K562 (cell line): ENCODE results near the gene KLK7. TPM values are rescaled to one million over a fixed set of nuclear protein-coding genes. Genes with fewer than 3 reads are reported as not detected.

Experiments
- ATAC-seq: fragments of 200-7000 bp; cut with Tn5 transposase; 3 replicates; pipeline ENCODE4 v1.9.1; 2020; ENCODE audit warnings: moderate library complexity
- BruUV-seq: library from RNA; stranded (reverse); fragments of 400-500 nt; replicated peaks from 2 replicates; lab custom pipeline; 2021; lab: Mats Ljungman, UMichigan
- CTCF ChIA-PET: fragments of 300-600 bp; formaldehyde crosslinking; extraction: SDS; loops from one replicate; lab custom pipeline; 2021; ENCODE audit warnings: low intra/inter-chr PET ratio; lab: Yijun Ruan, JAX
- POLR2A ChIA-PET: fragments of 300-600, 350-650 bp; sonication (Branson Sonifier 250); formaldehyde crosslinking; extraction: SDS; loops from one replicate; lab custom pipeline; 2021; ENCODE audit warnings: antibody characterized with exemption, inconsistent platforms; lab: Yijun Ruan, JAX
- DNase-seq, 4 experiments: peaks; one replicate each; pipeline versions ENCODE4 v3.0.0 to v3.0.0-alpha.2; 2011 to 2018; ENCODE audit warnings: low spot score in 3 of 4, mixed read lengths in 3 of 4; ENCODE audit errors: extremely low read depth in 1 of 4
- FAIRE-seq: peaks from 2 replicates; lab custom pipeline; 2011; peaks lifted over from hg19 to GRCh38; lab: Jason Lieb, UNC
- H2AFZ ChIP-seq: 2 replicates; pipeline ENCODE4 v1.6.0; 2011; ENCODE audit warnings: low read depth, low read length, control low read depth, inconsistent platforms
- H3K27ac ChIP-seq: fragments of 200-600 bp; 3 replicates; pipeline ENCODE4 v1.8.0; 2011; ENCODE audit warnings: low read depth, mild to moderate bottlenecking, control low read depth, inconsistent platforms, low read length, moderate library complexity, mixed read lengths; ENCODE audit errors: extremely low read depth
- H3K27me3 ChIP-seq, 2 experiments: fragments of 300-600 bp in 1 of 2; 2 replicates in 1 of 2; 3 replicates in 1 of 2; pipeline versions ENCODE4 v1.6.0 to v1.8.0; 2011; ENCODE audit warnings: inconsistent platforms in 2 of 2, low read length in 2 of 2, mild to moderate bottlenecking in 1 of 2, mixed read lengths in 1 of 2, moderate library complexity in 1 of 2; ENCODE audit not compliant: control insufficient read depth in 2 of 2, insufficient read depth in 2 of 2
- H3K36me3 ChIP-seq: fragments of 300-600 bp; 3 replicates; pipeline ENCODE4 v1.8.0; 2011; ENCODE audit warnings: mild to moderate bottlenecking, low read length, inconsistent platforms; ENCODE audit not compliant: control insufficient read depth, insufficient read depth
- H3K4me1 ChIP-seq, 2 experiments: fragments of 200-600 bp in 1 of 2; replicated peaks in 1 of 2; 2 replicates in 1 of 2; 3 replicates in 1 of 2; pipeline versions ENCODE4 v1.5.1 to v1.8.0; 2011; ENCODE audit warnings: inconsistent platforms in 2 of 2, low read length in 2 of 2, mild to moderate bottlenecking in 1 of 2, mixed read lengths in 1 of 2, moderate library complexity in 1 of 2; ENCODE audit not compliant: control insufficient read depth in 2 of 2, insufficient read depth in 2 of 2
- H3K4me2 ChIP-seq: 2 replicates; pipeline ENCODE4 v1.6.1; 2011; ENCODE audit warnings: low read length, control low read depth, inconsistent platforms, mixed read lengths; ENCODE audit not compliant: insufficient read depth
- H3K4me3 ChIP-seq: fragments of 200-600 bp; sonication (generic), shearing (Covaris generic); 2 replicates; pipeline ENCODE4 v1.5.1; 2016; ENCODE audit warnings: control low read depth, inconsistent platforms
- H3K79me2 ChIP-seq: fragments of 200-600 bp; 3 replicates; pipeline ENCODE4 v1.8.0; 2011; ENCODE audit warnings: low read length, inconsistent platforms; ENCODE audit not compliant: control insufficient read depth, insufficient read depth
- H3K9ac ChIP-seq, 2 experiments: 2 replicates each; pipeline versions ENCODE4 v1.6.0 to v1.6.1; 2011; ENCODE audit warnings: low read depth in 2 of 2, low read length in 2 of 2, control low read depth in 1 of 2, inconsistent platforms in 1 of 2, mild to moderate bottlenecking in 1 of 2, mixed read lengths in 1 of 2; ENCODE audit not compliant: insufficient read depth in 1 of 2
- H3K9me1 ChIP-seq: one replicate; pipeline ENCODE4 v1.6.0; 2011; ENCODE audit warnings: inconsistent platforms, mild to moderate bottlenecking, low read length, moderate library complexity; ENCODE audit not compliant: control insufficient read depth, insufficient read depth
- H3K9me3 ChIP-seq: replicated peaks from 2 replicates; pipeline ENCODE4 v1.5.1; 2011; ENCODE audit warnings: low read depth, low read length, inconsistent platforms; ENCODE audit not compliant: control insufficient read depth, insufficient read depth
- H4K20me1 ChIP-seq: replicated peaks from 2 replicates; pipeline ENCODE4 v1.6.1; 2011; ENCODE audit warnings: low read length, inconsistent platforms, mixed read lengths; ENCODE audit not compliant: control insufficient read depth, insufficient read depth
- CREB3L1 ChIP-seq: fragments of 450-650 bp; IDR thresholded peaks from 2 replicates; pipeline ENCODE4 v1.6.1; 2014; ENCODE audit warnings: low read depth, mild to moderate bottlenecking, moderate library complexity, borderline replicate concordance
- CUX1 ChIP-seq: fragments of 200-800 bp; sonication (Bioruptor generic); IDR thresholded peaks from 2 replicates; pipeline ENCODE4 v1.6.1; 2016; ENCODE audit warnings: missing genetic modification characterization, missing compliant biosample characterization
- XRCC3 ChIP-seq: fragments of 450-650 bp; IDR thresholded peaks from 2 replicates; pipeline ENCODE4 v1.6.1; 2017; ENCODE audit warnings: mild to moderate bottlenecking, moderate library complexity
- ZBTB5 ChIP-seq: fragments of 450-650 bp; IDR thresholded peaks from 2 replicates; pipeline ENCODE4 v1.6.1; 2017; ENCODE audit warnings: antibody characterized with exemption
- ZNF76 ChIP-seq: fragments of 250-450 bp; sonication (Bioruptor Pico); IDR thresholded peaks from 2 replicates; pipeline ENCODE4 v1.4.0; 2020; ENCODE audit warnings: mild to moderate bottlenecking, moderate library complexity, borderline replicate concordance
- WGBS: fragments of 100-300 bp; shearing (Covaris generic); methylation state at CpG from one replicate; pipeline ENCODE4 v1.1.6; 2016; ENCODE audit warnings: low coverage, mixed read lengths; ENCODE audit not compliant: insufficient coverage; ENCODE audit errors: missing lambda C conversion rate; 5-methylcytosine and 5-hydroxymethylcytosine counted together
- in situ Hi-C: fragments of 300-500 bp; cut with MboI; formaldehyde crosslinking; loops from 4 replicates; pipeline ENCODE4 v1.15.0; 2018; ENCODE audit warnings: inconsistent platforms, mixed read lengths
- intact Hi-C: fragments of 100-400 bp; cut with micrococcal nuclease; formaldehyde crosslinking; loops from 2 replicates; pipeline ENCODE4 v1.14.2; 2022
- polyA plus RNA-seq, 8 experiments: library from polyadenylated mRNA; depleted of rRNA in 4 of 8; stranded (reverse) in 5 of 8; unstranded in 3 of 8; fragments of >200 nt; fragmentation: Nextera tagmentation in 2 of 8; fragmentation: Illumina TruSeq in 1 of 8; extraction: Ambion mirVana in 2 of 8; extraction: Trizol in 1 of 8; gene quantifications; 2 replicates each; pipeline versions ENCODE4 v1.2.1 to v1.2.3, GENCODE V29; 2011 to 2014; ENCODE audit warnings: inconsistent platforms in 1 of 8, missing spikeins in 1 of 8
- total RNA-seq, 7 experiments: library from RNA; depleted of rRNA in 6 of 7; stranded (reverse); fragments of >200 nt in 6 of 7; fragmentation: Illumina TruSeq in 2 of 7; extraction: Trizol in 2 of 7; gene quantifications; 2 replicates each; pipeline versions ENCODE4 v1.2.1 to v1.2.3, GENCODE V29; 2011 to 2021; ENCODE audit warnings: low replicate concordance in 1 of 7

KLK7 gene
- total and polyA plus RNA-seq, 9 of the 15 experiments (the other 6 are each of a cell fraction or from before 2014, with no cell fraction given): 0.03 TPM; not detected in 8

- no peak for TF ChIP-seq CREB3L1
These were observed 2.0 kb downstream of the KLK7 start (continued) for GRCh38 chr19:50981587-50982146.

GRCh38 chr19:50980208-50980607 lies 3.5 kb downstream of the KLK7 start:
- POLR2A ChIA-PET: no interaction called here
- H3K9ac ChIP-seq: no peak overlapping the region
- DNase-seq (no peak), FAIRE-seq (no peak), ATAC-seq (no peak)
- no peaks in the 10 kb centered on the region for H4K20me1 ChIP-seq
- TF ChIP-seq ZNF76 (no peak), ZBTB5 (no peak), CUX1 (CRISPR knock-in tag) (no peak), XRCC3 (no peak)
- CTCF ChIA-PET: no interaction called here
- no peak overlapping the region for H3K4me2 ChIP-seq
- H2AFZ ChIP-seq: no peak overlapping the region
- no TSS peak for BruUV-seq
- intact Hi-C loops (no loop called here), in situ Hi-C loops (no loop called here)
- H3K4me1 ChIP-seq: peaks cover 0 to 3% of the 10 kb centered on the region in 2 experiments; a peak in 1 of 5 replicates
- H3K4me3 ChIP-seq: no peak overlapping the region
- 0% methylated on average over 13 of the region's 13 CpGs for WGBS
- no peak overlapping the region for H3K27ac ChIP-seq
- H3K9me3 ChIP-seq: no peaks in the 10 kb centered on the region
- no peaks in the 10 kb centered on the region for H3K9me1 ChIP-seq
- no peaks in the 10 kb centered on the region for H3K36me3 ChIP-seq
- H3K27me3 ChIP-seq: peaks cover 6 to 22% of the 10 kb centered on the region in 2 experiments; a peak in 3 of 5 replicates
- no peaks in the 10 kb centered on the region for H3K79me2 ChIP-seq
